ENCODE data around the gene TMEM256.
"Not testable (repeated sequence)": the region's sequence is repeated elsewhere in the genome, so short reads cannot be mapped to it uniquely, and the experiment has no call there.

The TMEM256 gene

DNA sequence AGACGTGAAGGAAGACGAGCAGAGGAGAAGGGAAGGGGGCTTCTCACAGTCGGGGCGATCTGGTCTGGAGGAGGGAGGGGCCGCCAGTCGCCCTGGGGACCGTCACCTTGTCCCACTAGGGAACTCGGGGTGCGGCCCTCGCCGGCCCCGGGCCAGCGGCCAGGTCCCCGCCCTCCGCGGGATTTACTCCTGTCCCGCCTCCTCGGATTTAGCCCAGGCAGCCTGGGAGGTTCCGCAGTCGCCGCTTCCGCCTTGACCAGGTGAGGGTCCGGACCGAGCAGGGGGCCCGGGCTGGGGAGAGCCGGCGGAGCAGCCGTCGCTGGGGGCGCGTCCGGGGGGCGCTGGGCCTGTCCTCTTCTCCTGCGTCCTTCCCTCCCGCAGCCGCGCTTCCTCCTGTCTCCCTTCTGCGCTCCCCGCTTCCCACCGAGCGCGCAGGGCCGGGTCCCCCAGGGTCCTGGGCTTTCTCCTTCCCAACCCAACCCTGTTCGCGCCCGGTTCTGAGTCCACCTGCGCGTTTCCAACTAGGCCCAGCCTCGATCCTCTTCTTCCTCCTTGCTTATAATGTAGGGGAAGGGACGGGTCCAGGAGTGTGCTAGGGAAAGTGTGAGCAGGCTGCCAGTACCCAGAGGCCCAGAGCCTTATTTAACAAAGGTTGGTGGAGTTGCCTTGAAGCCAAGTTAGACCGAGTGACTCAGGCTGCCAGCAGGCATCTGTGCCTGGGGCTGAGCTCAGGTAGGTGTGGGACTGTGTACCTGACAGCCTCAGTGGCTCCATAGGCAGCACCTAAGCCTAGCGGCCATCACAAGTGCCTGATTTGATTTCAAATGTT, 22.8 kb downstream of the TMEM256 start, which contains the start of gene TNK1:
Gene TNK1 (plus strand): TSS at position 235 of the 829 bp plus-strand sequence. CDS start 1,838 bp downstream, outside the sequence.
- no peak for DNase-seq

DNA sequence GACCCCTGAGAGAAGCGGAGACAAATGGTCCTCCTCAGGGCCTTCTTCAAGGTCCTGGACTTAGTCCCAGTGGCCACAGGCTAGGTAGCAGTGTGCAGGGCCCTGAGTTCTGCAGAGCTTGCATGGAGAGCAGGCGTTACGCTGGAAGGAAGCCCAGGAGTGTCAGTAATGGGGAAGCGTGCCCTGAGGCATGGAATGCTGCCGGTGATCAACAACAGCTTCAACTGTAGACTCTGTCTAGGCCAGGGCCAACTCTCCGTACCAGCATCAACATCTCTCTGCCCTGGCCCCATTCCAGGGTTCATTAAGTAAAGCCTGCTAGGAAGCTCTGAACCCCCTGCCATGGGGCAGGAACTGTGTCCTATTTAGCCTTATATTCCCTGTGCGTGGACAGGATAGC, 23.6 kb downstream of the TMEM256 start:
- DNase-seq: no peak

DNA sequence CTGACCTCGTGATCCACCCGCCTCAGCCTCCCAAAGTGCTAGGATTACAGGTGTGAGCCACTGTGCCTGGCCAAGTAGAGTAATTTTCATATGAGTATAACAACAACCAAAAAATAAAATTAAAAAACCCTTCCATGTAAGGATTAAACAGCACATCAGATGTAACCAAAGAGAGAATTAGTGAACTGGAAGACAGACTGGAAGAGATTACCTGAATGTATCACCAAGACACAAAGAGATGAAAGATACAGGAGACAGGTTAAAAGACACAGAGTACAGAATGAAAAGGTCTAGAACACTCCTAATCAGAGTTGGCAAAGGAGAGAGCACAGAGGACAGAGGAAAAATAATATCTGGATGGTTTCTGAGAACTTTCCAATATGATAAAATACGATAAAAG, 24.8 kb downstream of the TMEM256 start:
- DNase-seq: no peak

DNA sequence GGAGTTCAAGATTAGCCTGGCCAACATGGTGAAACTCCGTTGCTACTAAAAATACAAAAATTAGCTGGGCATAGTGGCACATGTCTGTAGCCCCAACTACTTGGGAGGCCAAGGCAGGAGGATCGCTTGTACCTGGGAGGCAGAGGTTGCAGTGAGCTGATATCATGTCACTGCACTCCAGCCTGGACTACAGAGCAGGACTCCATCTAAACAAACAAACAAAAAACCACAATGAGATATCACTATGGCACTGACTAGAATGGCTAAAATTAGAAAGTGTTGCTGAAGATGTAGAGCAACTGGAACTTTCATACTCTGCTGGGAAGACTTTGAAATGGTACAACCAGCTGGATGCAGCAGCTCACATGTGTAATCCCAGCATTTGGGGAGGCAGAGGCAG, 29.5 kb downstream of the TMEM256 start:
- no peak for DNase-seq

DNA sequence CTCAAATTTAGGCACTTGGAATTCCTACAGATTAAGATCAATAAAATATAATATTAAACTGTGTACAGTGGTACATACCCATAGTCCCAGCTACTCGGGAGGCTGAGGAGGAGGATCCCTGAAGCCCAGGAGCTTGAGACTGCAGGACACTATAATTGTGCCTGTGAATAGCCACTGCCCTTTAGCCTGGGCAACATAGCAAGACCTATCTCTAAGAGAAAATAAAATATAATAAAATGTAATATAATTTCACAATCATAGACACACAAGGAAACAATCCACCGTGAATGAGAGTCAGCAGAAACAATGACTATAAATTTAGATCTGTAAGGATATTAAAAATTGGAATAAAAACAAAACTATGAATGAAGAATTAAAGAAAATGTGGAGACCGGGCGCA, 33.0 kb downstream of the TMEM256 start:
- no peak for DNase-seq

DNA sequence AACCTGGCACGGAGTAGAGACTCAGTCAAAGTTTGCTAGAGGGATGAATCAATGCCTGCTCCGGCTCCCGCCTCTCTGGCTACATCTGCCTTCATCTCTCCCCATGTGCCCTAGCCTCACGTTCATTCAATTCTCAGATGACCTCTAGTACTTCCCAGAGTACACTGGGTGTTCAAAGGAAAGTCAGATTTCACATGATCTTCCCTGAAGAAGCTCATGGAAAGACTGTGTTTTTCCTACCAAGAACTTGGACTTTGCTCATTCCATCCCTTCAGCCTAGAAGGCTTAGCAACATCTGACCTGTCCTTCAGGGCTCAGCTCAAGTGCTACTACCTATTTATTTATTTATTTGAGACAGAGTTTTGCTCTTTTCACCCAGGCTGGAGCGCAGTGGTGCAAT, 34.1 kb downstream of the TMEM256 start:
- no peak for DNase-seq

DNA sequence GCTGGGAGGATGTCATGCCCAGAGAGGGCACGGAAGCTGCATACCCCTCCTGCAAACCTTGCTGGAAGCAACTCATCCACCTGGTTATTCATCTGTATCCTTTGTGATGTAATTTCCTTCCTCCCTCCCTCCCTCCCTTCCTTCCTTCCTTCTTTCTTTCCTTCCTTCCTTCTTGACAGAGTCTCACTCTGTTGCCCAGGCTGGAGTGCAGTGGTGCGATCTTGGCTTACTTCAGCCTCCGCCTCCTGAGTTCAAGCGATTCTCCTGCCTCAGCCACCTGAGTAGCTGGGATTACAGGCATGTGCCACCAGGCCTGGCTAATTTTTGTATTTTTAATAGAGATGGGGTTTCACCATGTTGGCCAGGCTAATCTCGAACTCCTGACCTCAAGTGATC, 35.3 kb downstream of the TMEM256 start:
- DNase-seq: not testable (repeated sequence)

DNA sequence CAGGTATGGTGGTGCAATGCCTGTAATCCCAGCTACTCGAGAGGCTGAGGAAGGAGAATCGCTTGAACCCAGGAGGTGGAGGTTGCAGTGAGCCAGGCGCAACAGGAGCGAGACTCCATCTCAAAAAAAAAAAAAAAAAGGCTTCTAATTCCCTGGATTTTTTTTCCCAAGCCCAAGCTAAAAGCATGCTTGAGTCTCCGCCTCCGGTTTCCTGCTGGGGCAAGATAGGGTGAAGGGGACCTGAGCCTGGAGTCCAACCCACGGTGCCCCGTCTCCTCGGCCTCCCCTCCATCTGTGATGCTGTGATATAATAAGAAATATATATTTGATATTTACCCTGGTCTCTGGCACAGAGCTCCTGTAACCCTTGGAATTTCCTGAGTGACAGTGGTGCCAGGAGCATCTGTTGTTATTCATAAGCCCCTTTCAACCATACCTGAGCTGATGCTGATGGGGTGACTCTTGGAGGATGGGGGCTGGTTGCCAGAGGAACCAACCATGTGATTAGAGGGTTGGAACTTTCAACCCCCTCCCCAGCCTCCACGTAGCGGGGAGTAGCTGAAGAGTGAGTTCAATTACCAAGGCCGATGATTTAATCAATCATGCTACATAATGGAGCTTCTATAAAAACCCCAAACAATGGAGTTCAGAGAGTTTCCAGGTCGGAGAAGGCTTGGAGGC, 35.8 kb downstream of the TMEM256 start:
- DNase-seq: no peak

DNA sequence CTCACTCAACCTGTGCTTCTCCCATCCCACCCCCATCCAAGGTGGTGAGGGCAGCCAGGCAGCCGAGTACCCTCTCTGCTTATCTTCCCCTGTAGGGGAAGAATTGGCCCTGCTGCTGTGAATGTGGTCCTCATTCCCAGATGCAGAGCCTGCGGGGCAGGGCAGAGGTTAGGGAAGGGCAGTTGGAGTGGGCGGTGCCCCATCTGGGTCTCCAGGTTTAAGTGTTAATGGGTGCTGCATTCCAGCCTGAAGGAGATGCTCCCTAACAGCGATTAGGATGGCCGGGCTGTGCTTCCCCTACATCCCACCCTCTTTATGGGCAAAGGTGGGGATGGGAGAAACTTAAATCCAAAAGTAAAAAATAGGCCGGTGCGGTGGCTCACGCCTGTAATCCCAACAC, 36.8 kb downstream of the TMEM256 start:
- DNase-seq: no peak

DNA sequence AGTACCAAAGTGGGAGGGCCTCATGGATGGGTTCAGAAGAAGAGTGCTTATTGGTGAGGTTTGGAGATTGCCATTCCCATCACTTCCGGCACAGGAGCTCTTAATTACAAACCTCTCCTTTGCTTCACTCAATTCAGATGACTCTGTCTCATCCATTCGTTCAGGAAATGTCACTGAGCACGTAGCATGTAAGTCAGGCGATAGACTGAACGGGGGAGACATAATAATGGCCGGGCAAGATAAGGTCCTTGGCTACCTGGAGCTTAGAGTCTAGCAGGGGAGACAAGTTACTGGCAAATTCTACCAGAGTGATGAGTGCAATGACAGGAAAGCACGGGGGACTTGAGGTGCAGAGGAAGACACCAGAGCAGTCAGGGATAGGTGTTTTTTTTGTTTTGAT, 37.9 kb downstream of the TMEM256 start:
- not testable (repeated sequence) for DNase-seq

DNA sequence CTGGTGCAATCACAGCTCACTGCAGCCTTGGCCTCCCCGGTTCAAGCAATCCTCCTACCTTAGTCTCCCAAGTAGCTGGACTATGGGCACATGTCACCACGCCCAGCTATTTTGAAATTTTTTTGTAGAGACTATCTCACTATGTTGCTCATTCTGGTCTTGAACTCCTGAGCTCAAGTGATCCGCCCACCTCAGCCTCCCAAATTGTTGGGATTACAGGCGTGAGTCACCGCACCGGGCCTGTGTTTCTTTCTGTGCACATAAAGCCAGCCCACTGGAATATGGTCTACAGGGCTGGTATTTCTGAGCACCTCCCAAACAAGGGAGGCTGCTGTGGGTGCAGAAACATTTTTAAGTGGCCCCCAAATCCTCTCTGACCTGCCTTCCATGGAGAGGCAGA, 40.6 kb downstream of the TMEM256 start:
- no peak for DNase-seq

DNA sequence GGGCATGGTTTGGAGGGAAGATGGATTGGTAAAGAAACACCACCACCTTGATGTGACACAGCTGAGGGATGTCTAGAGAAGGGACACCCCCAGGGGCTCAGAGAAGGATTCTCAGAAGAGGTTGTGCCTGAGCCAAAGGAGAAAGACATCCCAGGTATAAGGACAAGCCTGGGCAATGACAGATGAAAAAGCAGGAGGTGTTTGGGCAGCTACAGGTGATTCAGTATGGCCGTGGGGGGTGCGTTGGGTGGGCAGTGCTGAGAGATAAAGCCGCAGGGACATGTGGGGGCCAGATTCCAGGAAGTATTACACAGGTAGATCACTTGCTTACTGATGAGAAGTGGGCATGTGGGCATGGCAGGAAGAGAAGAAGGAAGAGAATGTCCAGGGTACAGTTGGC, 42.0 kb downstream of the TMEM256 start:
- DNase-seq: no peak

DNA sequence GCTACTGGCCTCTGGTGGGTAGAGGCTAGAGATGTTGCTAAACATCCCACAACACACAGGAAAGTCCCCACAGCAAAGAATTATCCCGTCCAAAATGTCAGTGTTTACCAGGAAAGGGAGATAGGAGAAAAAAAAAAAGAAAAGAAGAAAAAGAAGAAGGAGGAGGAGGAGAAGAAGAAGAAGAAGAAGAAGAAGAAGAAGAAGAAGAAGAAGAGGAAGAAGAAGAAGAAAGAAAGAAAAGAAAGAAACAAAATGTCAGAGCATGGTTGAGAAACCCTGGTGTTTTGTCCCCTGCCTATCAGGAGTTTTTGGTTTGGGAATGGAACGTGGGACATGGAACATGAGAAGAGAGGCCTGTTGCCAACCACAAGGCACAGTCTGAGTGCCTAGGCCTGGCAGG, 46.5 kb downstream of the TMEM256 start:
- DNase-seq: no peak

DNA sequence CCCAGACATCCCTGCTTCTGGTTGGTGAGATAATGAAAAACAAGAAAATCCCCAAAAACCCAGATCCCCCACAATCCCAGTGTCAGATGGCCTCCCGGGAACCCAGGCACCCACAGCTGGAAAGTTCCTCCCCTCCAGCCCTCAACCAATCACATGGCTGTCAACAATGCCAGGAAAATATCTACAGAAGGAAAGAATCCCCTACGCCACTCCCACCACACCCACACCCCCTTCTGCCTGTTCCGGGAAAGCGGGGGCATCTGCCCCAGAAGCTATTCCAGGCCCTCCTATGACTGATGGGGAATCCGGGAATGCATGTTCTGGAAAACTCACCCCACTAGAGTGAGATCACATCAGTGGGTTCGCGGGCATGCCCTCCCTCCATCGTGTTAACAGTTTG, 47.1 kb downstream of the TMEM256 start:
- DNase-seq: no peak

DNA sequence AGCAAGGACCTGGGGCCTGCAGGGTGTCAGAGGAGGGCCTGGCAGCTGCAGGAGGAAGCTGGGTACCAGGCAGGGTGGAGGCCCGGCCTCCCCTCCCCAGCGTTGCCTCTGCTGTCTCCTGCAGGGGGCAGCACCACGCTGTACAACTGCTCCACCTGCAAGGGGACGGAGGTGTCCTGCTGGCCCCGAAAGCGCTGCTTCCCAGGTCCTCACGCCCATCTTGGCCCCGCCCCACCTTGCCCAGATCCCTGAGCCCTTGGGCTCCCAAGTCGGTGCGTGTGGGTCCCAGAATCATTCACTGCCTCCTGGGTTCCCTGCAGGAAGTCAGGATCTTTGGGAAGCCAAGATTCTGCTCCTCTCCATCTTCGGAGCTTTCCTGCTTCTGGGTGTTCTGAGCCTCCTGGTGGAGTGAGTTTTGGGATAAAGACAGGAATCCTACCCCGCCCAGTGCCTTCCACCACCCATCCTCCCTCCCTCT, 47.8 kb downstream of the TMEM256 start:
- peak; percentile 92 for DNase-seq

DNA sequence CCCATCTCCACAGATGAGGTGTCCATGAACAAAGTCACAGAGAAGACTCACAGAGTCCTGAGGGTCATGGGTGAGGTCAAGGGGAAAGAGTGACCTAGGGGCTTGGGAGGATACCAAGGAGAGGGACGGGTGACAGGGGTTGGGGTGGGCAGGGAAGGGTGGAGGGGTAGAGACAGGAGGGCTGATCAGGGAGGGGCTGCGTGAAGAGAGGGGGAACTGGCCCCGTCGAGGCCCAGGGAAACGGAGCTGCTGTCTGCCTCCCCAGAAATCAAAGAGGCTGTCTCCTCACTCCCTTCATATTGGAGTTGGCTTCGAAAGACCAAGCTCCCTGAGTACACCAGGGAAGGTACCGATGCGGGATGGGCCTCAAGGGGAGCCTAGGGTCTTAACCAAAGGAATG, 48.3 kb downstream of the TMEM256 start:
- no peak for DNase-seq

DNA sequence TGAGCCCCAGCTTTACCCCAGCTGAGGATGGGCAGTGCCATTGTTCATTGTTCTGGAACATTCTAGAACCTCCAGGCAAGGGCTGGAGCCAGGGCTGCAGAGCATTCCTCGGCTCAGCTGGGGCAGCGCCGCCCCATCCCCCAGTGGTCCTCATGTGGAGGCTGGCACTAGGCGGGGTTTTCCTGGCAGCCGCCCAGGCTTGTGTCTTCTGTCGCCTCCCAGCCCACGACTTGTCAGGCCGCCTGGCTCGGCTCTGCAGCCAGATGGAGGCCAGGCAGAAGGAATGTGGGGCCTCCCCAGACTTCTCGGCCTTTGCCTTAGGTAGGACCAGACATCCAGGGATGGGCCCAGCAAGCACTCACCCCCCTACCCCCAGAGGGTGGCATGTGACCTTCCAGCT, 48.8 kb downstream of the TMEM256 start, which contains the start of gene TMEM95:
Gene TMEM95 (plus strand): TSS at position 104 of the 400 bp plus-strand sequence. CDS start 49 bp downstream, at position 153.
- DNase-seq: no peak

DNA sequence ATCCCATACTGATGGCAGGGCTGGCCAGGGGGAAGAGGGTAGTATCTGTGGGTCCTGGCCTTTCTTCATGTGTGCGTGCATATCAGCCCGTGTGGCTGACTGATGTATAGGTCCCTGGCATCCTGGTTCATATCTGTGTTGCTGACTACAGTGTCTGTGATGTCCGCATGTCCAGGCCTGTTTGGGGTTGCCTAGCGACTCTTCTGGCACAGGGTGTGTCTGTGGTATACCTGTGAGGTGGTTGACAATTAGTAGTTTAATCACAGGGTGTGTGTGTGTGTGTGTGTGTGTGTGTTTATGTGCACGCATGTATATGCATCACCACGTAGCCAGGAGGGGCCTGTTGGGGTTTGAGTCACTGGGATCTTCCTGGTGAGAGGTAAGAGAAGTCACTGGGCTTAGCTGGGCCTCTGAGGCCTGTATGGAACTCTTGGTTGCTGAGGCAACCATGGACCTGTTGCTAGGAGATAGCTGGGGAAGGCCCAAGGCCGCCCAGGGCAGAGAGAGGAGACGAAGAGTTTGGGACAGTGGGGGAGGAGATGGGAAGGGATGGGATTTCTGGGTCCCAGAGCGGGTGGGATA, 49.5 kb downstream of the TMEM256 start:
- peak; percentile 55 for DNase-seq

All from activated CD4-positive, alpha-beta T cell treated with anti-CD3 and anti-CD28 coated beads for 48 hours (primary cell).